Tongue (tissue), 2 donors: ENCODE data around the gene UBE2D4. TPM values are rescaled to one million over a fixed set of nuclear protein-coding genes. Genes with fewer than 3 reads are reported as not detected.
"Not testable (repeated sequence)": the region's sequence is repeated elsewhere in the genome, so short reads cannot be mapped to it uniquely, and the experiment has no call there.

Experiments
- DNase-seq: peaks from one replicate; pipeline ENCODE4 v3.0.0-alpha.2; 2015
- total RNA-seq: library from RNA; depleted of rRNA; stranded (reverse); fragments of >200 nt; gene quantifications from one replicate; pipeline ENCODE4 v1.2.3, GENCODE V29; 2014

The UBE2D4 gene
- total RNA-seq: 30.4 TPM

- DNase-seq: peak; percentile 84
Observed at GRCh38 chr7:43925984-43926797, at the start of gene UBE2D4. TSS of gene UBE2D4 (plus strand) at chr7:43926436. CDS start at chr7:43926533, 97 bp downstream.

DNA sequence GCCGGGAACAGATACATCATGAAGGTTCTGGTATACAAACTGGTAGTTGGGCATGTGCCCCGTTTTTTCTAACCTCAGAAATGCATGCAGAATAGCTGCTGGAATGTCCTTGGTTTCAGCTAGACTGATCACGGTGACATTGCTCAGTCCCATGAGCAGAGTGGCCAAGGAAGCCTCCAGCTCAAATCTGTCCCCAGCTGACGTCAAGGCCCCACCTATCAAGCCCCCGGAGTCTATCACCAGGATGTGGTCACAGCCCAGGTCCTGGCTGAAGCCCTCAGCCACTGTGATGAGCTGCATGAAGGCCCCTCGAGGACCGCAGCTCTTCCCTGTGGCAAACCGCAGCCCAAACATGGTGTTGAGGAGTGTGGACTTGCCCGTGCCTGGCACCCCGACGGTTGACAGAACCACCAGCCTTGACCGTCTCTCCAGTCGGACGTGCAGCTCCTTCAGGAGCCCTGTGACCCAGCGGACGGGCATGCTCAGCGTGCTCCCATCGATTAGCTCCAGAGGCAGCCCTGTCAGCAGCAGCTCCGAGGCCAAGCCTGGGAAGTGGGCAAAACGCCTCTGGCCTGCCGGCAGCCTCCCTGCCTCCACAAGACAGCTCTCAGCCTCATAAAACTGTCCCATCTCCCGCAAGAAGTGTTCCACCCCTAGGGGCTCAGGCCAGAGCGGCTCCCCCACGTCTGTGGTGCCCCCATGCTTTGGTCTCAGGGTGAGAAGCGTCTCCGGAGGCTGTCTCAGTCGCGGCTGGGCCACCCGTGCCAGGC, 49.1 kb upstream of the UBE2D4 start:
- no peak for DNase-seq

DNA sequence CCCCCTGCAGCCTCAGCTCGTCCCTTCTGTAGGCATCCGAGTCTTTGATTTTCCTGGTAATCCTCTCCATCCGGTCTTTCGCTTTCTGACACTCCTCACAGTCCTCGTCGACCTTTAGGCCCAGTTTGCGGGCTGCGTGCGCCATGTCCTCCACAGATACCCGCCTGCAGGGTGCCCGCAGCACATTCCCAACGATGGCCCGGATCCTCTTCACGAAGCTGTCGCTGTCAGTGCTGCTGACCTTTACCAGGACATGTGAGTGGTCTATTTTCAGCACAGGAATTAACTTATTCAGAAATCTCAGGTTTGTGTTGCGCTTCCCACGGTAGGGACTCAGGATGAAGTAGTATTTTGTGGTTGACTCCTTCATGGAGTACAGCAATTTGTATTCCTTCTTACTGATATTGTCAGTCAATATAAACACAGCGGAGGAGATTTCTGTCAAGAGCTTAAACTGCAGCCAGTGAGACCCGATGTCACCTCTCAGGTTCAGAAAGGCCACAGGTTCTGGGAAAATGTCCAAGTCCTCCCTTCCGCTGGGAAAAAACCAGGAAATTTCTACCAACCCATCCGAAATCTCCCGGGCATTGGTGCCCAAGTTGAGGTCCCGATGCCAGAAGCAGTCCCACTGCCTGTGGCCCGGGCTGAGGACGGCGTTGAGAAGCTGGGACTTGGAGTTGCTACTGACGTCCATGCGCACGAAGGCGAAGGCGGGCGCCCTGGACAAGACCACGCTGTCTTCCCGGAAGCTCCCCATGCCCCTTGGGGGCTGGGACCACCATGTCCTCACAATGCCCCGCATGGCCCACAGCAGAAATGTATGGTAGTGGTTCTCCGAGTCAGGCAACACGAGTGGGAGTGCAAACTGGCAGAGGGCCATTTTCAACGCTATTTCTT, 48.0 kb upstream of the UBE2D4 start:
- no peak for DNase-seq

DNA sequence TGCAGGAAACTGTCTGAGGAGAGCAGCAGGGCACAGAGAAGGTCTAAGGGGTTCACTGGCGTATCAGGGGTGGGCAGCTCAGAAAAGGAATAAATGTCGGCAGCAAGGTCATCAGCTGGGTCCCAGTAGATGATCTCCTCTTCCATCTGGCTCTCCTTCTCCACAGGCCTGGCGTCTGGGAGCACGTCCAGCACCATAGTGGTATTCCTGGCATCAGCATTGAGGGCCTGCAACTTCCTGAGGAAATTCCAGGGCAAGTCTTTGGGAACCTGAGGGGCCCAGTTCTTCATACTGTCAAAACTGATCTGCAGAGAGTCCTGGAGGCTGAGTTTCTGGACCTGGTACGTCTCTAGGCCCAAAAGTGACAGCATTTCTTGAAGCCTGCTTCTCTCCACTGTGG, 47.4 kb upstream of the UBE2D4 start:
- DNase-seq: no peak

DNA sequence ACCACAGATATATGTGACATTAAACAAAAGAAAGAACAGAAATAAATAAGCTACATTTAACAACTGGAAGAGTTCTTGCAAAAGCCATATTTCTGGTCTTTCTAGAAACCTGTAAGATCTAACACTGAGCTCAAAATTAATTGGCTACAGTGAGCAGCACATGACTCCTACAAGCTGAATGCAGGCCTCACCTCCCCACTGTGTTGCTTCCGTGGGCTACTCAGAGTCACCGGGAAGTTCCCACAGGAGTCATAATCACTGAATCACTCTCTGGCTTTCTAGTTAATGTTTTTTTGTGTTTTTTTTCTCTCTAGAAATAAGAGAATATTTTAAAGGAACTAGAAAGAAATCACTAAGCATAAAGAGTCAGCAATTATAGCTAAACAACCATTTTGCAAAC, 46.8 kb upstream of the UBE2D4 start:
- DNase-seq: no peak

DNA sequence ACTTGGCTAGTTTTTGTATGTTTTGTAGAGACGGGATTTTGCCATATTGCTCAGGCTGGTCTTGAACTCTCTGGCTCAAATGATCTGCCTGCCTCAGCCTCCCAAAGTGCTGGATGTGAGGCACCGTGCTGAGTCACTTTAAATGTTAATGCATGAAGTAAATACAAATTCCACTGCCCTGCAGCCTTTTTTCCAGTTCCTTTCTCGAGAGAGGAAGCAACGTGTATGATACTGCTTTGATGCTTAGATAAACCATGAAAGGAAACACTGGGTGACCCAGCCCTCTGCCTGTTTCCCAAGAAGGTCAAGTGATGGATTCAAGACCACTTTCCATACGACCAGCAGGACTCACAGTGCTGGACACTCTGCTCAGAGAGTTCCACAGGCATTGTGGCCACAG, 45.6 kb upstream of the UBE2D4 start:
- no peak for DNase-seq

DNA sequence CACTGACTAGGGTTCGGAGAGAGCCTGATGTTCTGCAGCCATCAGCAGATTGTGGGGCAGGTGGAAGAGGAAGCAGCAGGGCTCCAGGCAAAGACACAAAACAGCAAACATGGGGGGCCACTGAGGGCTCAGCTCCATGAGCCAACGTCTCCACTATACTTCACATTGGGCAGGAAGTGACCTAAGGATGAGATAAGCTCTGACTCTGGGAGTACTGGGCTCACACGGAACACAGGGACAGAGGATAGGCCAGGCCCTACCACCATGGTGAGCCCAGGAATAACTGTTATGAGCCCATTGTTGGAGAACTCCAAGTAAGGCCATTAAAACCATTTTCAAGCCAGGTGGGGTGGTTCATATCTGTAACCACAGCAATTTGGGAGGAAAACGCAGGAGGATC, 42.0 kb upstream of the UBE2D4 start:
- no peak for DNase-seq

- no peak for DNase-seq
Observed at GRCh38 chr7:43884617-43885016, 41.6 kb upstream of the UBE2D4 start.

DNA sequence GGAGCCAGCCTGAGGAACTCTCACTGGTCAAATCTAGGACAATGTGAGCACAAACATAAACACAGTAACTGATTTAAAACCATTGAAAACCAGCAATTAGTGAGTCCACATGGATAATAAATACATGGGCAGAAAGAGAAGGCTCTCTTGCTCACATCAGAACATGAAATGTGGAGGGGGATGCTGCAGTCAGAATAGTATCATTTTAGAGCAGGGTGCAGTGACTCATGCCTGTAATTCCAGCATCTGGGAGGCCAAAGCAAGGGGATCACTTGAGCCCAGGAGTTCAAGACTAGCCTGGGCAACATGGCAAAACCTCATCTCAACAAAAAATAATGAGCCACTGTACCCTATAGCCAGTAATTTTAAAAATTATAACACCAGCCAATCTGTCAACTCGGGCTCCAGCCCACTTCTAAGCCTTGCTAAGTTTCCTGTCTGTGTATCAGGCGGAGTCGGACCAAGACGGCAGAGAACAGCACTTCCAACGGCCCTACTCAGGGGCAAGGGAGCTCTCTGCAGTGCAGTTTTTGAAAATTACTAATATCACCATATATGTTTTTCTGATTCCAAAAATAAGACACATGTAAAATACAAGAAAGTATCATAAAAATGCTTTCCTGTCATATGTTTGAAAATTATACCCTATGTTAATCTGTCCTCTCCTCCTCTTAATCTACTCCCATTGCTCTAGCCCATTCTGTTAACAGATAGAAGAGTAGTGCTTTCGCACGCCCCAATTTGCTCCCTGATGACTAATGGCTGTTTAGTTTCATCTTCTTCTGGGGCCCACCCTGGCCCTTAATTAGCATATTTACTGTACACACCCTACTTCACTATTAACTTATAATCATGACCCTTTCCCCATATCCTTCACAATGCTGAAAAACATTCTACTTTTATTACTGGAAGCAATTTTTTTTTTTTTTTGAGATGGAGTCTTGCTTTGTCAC, 37.0 kb upstream of the UBE2D4 start:
- DNase-seq: no peak

DNA sequence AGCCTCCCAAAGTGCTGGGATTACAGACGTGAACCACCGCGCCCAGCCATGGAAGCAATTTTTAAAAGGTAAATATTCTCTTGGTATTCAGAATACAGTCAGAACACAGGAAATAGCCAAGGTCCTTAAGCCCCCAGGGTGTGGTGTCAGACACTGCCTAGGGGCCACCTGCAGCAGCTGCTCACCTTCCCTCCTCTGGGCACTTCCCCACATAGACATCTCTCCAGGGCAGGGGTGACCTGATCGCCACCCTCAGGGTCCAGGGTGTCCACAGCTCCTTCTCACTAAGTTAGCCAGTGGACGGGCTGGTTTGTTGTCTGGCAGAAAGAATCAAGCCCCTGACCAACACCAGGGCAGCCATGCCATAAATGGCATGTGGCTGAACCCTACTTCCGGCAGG, 35.8 kb upstream of the UBE2D4 start:
- no peak for DNase-seq

DNA sequence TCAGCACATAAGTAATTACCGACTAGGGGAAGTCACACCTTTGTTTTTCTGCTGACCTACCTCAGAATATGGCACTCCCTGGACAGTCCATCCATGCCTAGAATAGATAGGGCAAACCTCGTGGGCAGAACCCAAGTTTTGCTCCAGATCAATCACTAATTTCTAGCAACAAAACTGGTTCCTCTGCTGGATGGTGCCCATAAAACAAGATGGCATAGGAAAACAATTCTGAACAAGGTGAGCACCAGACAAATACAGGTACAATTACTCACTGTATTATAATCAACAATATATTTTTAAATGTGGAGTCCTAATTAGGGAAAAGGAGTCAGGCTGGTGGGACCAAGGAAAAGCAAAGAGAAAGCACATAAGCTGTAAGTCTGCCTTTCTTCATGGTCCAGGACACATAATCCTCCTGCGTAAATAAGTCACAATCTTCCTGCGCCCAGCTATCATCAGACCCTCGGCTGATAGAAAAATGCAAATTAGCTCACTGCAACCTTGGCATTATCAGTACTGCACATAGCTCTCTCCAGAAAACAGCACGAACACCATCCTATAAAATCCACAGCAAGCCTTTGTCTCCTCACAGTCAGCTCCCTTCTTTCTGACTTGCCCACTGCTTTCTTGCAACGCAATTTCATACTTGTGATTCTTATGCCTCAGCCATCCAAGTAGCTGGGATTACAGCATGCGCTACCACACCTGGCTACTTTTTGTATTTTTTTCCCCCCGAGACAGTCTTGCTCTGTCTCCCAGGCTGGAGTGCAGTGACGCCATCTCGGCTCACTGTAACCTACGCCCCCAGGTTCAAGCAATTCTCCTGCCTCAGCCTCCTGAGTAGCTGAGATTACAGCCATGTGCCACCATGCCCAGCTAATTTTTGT, 34.9 kb upstream of the UBE2D4 start:
- no peak for DNase-seq

DNA sequence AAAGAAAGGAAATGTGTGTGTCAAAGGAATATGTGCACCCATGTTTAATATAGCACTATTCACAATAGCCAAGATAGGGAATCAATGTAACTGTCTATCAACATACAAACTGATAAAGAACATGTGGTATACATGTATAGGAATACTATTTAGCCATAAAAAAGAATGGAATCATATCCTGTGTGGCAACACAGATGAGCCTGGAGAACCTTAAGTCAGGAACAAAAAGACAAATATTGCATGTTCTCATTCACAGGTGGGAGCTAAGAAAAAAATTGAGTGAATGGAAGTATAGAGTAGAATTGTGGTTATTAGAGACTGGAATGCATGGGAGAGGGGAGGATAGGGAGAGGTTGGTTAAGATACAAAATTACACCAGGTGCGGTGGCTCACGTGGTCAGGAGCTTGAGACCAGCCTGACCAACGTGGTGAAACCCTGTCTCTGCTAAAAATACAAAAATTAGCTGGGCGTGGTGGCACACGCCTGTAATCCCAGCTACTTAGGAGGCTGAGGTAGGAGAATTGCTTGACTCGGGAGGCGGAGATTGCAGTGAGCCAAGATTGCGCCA, 30.3 kb upstream of the UBE2D4 start:
- DNase-seq: no peak

DNA sequence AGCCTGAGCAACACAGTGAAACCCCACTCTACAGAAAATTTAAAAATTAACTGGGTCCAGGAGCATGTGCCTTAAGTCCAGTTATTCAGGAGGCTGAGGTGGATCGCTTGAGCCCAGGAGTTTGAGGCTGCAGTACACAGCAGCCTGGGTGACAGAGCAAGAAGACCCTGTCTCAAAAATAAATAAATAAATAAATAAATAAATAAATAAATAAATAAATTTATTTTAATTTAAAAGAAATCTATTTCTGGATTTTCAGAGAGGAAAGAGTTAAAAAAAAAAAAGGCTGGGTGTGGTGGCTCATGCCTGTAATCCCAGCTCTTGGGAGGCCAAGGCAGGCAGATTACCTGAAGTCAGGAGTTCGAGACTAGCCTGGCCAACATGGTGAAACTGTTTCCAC, 27.7 kb upstream of the UBE2D4 start:
- DNase-seq: not testable (repeated sequence)

DNA sequence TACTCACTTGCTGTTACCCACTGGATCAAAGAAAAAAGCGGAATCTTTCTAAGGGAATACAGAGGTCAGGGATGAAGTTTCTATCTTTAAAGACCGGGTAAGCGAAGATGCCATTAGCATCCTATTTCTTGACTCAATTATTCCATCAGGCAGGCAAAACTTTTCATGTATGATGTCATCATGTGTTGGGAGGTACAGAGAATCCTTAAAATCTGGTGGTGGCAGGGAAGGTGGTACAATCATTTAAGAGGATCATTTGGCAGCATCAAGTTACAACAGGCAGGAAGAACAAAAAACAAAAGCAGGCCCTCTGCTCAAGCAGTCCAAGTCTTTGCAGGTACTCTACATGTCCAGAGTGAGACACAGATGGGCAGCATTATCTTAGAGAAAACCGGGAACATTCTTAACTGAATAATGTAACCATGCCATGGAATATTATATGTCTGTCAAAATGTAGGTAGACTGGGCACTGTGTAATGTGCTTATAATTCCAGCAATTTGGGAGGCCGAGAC, 23.6 kb upstream of the UBE2D4 start:
- no peak for DNase-seq

DNA sequence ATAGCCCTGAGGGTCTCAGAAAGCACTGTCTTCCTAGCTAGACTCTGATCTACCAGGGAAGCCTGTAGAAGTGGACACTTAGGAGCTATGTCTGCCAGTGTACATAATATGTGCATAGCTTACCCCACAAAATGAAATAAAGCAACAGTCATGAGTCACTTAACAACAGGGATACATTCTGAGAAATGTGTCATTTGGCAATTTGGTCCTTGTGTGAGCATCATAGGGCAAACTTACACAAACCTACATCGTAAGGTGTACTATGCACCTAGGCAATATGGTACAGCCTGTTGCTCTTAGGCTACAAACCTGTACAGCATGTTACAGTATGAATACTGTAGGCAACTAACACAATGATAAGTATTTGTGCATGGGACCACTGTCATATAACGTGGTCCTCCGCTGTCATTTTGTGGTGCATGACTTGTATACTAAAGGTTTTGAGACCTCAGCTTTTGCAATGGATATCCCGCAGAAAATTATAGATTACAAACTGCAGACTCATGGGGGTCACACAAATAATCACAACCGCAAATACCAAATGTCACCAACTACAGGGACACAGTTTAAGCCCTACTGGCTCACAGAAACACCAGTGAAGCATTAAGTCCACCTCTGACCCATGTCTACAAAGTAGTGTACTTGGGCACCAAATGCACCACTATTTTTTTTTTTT, 21.6 kb upstream of the UBE2D4 start:
- no peak for DNase-seq

DNA sequence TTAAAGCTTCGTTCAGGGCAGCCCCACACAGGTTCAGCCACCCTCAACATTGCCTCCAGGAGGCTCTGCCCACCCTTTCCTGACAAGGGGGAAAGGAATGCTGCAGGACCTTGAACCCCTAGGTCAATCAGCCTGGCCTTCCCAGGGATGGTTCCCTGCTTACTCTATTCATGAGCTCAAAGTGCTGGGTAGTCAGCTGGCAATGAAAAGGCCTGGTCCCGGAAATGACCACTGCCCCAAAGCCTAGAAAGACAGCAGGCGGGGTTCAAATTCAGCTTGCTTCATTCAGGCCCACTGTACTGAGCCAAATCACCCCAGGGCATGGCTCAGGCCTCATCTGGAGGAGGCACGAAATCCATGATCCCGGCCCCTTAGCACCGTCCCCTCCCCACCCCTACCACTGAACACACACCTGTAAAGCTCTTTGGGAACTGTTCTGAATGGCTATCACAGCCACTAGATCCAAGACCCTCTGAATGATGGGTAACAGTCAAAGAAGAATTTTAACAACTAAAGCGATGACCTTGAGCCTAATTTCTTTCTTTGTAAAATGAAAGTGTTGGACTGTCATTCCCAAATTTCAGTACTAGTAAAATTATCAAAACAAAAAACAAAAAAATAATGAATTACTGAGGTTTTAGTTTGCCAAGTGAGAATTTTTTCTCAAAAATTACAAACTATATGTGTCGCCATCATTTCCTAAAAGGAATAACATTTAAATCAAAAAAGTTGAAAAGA, 20.9 kb upstream of the UBE2D4 start:
- DNase-seq: no peak

GRCh38 chr7:43905956-43906330, 20.3 kb upstream of the UBE2D4 start:
- DNase-seq: peak; percentile 72

GRCh38 chr7:43906331-43907010, 19.8 kb upstream of the UBE2D4 start, which contains the start of gene URGCP:
TSS of gene URGCP (minus strand) at chr7:43906596. CDS start at chr7:43906575, 21 bp downstream.
- peak; percentile 66 for DNase-seq
